Stomach (tissue), 9 donors: ENCODE measurements around the gene SLC32A1. TPM values are rescaled to one million over a fixed set of nuclear protein-coding genes. Genes with fewer than 3 reads are reported as not detected.
A peak's percentile ranks its signal among the peaks of the same experiment; 100 is the strongest.

ENCODE experiments used
- DNase-seq, 2 donors: peaks; one replicate each; pipeline versions ENCODE4 v3.0.0 to v3.0.0-alpha.2; 2013 to 2019
- H3K27ac ChIP-seq, 5 donors: fragments of 200-600 bp in 4 of 5; sonication (generic) in 4 of 5; one replicate each; pipeline ENCODE4 v1.5.1; 2013 to 2019; ENCODE audit warnings: mild to moderate bottlenecking in 1 of 5, moderate library complexity in 1 of 5
- H3K27me3 ChIP-seq, 3 donors: fragments of 200-600 bp; sonication (generic); one replicate each; pipeline ENCODE4 v1.5.1; 2017 to 2019; ENCODE audit warnings: mixed run types in 1 of 3
- H3K36me3 ChIP-seq, 4 donors: fragments of 200-600 bp; sonication (generic); 1 replicate in 3 of 4; 2 replicates in 1 of 4; pipeline ENCODE4 v1.5.1; 2016 to 2019
- H3K4me1 ChIP-seq, 4 donors: fragments of 200-600 bp; sonication (generic); one replicate each; pipeline ENCODE4 v1.5.1; 2016 to 2019
- H3K4me3 ChIP-seq, 4 donors: fragments of 200-600 bp; sonication (generic) in 3 of 4; one replicate each; pipeline ENCODE4 v1.5.1; 2016 to 2019; ENCODE audit warnings: mild to moderate bottlenecking in 1 of 4
- H3K9me3 ChIP-seq, 4 donors: fragments of 200-600 bp; sonication (generic); one replicate each; pipeline ENCODE4 v1.5.1; 2016 to 2019
- EP300 ChIP-seq: sonication (generic); formaldehyde crosslinking; IDR thresholded peaks from one replicate; pipeline ENCODE4 v1.6.1; 2017; ENCODE audit warnings: antibody characterized with exemption
- POLR2A ChIP-seq, 4 donors: fragments of 450-650 bp; IDR thresholded peaks; one replicate each; pipeline ENCODE4 v1.6.1; 2016; ENCODE audit warnings: antibody characterized with exemption in 4 of 4, control low read depth in 2 of 4, mild to moderate bottlenecking in 1 of 4, moderate library complexity in 1 of 4
- POLR2AphosphoS5 ChIP-seq, 3 donors: sonication (generic); formaldehyde crosslinking; IDR thresholded peaks; one replicate each; pipeline ENCODE4 v1.6.1; 2016; ENCODE audit warnings: antibody characterized with exemption in 3 of 3
- WGBS, 5 donors: extraction: QIAGEN DNeasy Blood & Tissue Kit in 3 of 5; methylation state at CpG; one replicate each; pipeline versions ENCODE4 v1.1.5 to v1.1.7; 2013 to 2018; 5-methylcytosine and 5-hydroxymethylcytosine counted together
- intact Hi-C: fragments of 100-400 bp; cut with DNase I; formaldehyde crosslinking; loops from one replicate; pipeline ENCODE4 v1.15.1; 2023; ENCODE audit warnings: low total_unique reads
- polyA plus RNA-seq, 3 donors: library from polyadenylated mRNA; stranded (reverse); fragments of 200-250 nt; gene quantifications; one replicate each; pipeline ENCODE4 v1.2.3, GENCODE V29; 2013
- total RNA-seq, 5 donors: library from RNA; depleted of rRNA; stranded (reverse); fragments of >200 nt; gene quantifications; one replicate each; pipeline versions ENCODE4 v1.1.0 to v1.2.3, GENCODE V29; 2014 to 2016
- TF ChIP-seq, protein P1 (sequence below), 7 experiments: fragments of 450-650 bp in 4 of 7; fragments of 200-600 bp in 3 of 7; sonication (generic) in 3 of 7; IDR thresholded peaks; one replicate each; pipeline ENCODE4 v1.5.1; 2016 to 2019; ENCODE audit warnings: antibody characterized with exemption in 7 of 7, control low read depth in 2 of 7, mild to moderate bottlenecking in 1 of 7
- donor health status: healthy with polysubstance abuse.
- donor health status: Bipolar disorder and iron deficiency.
- donor health status: healthy.

The SLC32A1 gene
- total and polyA plus RNA-seq, 8 donors: not detected

DNA sequence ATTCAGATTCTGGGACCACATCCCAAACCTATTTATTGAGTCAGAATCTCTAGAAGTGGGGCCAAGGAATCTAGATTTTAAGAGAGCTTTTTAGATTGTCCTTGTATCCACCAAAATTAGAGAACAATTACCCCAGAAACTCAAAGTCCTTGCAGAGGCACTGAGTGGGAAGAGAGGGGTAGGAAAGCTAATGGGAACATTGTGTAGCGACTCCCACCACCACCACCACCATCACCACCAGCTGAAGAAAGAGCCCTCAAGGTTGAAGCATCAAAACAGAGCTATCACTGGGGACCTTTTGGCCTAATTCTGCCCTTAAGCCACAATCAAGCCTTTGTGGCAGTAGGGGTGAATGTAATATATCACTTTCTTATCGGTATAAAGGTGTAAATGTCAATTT lies 39.0 kb upstream of the SLC32A1 start:
- Histone ChIP-seq H3K9me3 (no peaks in the 10 kb centered on the region), H3K36me3 (no peaks in the 10 kb centered on the region), H3K27ac (no peak overlapping the region), H3K4me3 (no peak overlapping the region), H3K27me3 (peaks cover 0 to 81% (median 7%) of the 10 kb centered on the region in 3 donors), H3K4me1 (no peaks in the 10 kb centered on the region)
- no peak for DNase-seq
- 42 to 78% (median 58%) methylated on average over 2 of the region's 2 CpGs for WGBS, 5 donors
- intact Hi-C loops: no loop called here
- TF ChIP-seq, protein P1, sequence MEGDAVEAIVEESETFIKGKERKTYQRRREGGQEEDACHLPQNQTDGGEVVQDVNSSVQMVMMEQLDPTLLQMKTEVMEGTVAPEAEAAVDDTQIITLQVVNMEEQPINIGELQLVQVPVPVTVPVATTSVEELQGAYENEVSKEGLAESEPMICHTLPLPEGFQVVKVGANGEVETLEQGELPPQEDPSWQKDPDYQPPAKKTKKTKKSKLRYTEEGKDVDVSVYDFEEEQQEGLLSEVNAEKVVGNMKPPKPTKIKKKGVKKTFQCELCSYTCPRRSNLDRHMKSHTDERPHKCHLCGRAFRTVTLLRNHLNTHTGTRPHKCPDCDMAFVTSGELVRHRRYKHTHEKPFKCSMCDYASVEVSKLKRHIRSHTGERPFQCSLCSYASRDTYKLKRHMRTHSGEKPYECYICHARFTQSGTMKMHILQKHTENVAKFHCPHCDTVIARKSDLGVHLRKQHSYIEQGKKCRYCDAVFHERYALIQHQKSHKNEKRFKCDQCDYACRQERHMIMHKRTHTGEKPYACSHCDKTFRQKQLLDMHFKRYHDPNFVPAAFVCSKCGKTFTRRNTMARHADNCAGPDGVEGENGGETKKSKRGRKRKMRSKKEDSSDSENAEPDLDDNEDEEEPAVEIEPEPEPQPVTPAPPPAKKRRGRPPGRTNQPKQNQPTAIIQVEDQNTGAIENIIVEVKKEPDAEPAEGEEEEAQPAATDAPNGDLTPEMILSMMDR (IDR thresholded peaks at IDR 0.05): no peak
- no peak for TF ChIP-seq POLR2A (IDR thresholded peaks at IDR 0.05)
- no peak for TF ChIP-seq POLR2AphosphoS5 (IDR thresholded peaks at IDR 0.05)
- TF ChIP-seq EP300: no peak

DNA sequence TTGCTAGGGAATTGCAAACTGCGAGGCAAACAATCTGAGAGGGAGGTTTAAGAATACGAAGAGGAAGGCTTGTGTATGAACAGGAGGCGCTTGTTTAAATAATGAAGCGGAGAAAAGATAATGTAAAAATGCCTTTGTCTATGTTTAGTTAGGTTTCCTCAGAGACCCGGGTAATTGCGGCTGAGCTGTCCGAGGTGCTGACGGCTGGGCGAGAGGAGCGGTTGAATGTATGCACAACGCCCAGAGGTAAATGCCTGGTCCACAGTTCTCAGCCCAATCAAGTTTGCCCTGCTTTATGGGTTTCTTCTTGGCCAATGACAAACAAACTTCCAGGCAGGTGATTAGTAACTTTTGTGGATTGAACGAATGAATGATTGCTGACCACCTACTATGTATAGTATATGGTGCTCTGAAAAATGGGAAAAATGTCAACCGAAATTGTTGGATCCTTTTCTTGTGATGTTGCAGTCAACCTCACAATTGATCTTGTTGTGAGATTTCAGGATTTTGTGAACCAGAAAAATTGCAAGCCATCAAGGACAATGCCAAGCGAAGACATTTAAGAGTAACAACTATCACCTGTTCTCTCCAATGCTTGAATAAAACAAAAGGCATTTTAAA lies 38.3 kb upstream of the SLC32A1 start:
- DNase-seq: peak; percentile 28 to 85
- no peak overlapping the region for H3K4me3 ChIP-seq
- WGBS, 5 donors: 11 to 14% (median 12%) methylated on average over 14 of the region's 14 CpGs
- no peaks in the 10 kb centered on the region for H3K9me3 ChIP-seq
- no peak for TF ChIP-seq POLR2A (IDR thresholded peaks at IDR 0.05)
- TF ChIP-seq, protein P1 (IDR thresholded peaks at IDR 0.05): no peak
- H3K36me3 ChIP-seq: no peaks in the 10 kb centered on the region
- intact Hi-C loops: no loop called here
- no peak overlapping the region for H3K27ac ChIP-seq
- no peaks in the 10 kb centered on the region for H3K4me1 ChIP-seq
- H3K27me3 ChIP-seq: peaks cover 0 to 85% (median 7%) of the 10 kb centered on the region in 3 donors

- DNase-seq: peak; percentile 44 to 87
- H3K27me3 ChIP-seq: peaks cover 0 to 57% (median 0%) of the 10 kb centered on the region in 3 donors
- no peak overlapping the region for H3K4me3 ChIP-seq
- 16 to 26% (median 19%) methylated on average over 13 of the region's 13 CpGs for WGBS, 5 donors
- no peaks in the 10 kb centered on the region for H3K36me3 ChIP-seq
- no peaks in the 10 kb centered on the region for H3K9me3 ChIP-seq
- TF ChIP-seq, protein P1 (IDR thresholded peaks at IDR 0.05): no peak
- H3K27ac ChIP-seq: no peak overlapping the region
- intact Hi-C loops: no loop called here
- H3K4me1 ChIP-seq: no peaks in the 10 kb centered on the region
These were observed 31.6 kb upstream of the SLC32A1 start for GRCh38 chr20:38692436-38693411.

GRCh38 chr20:38697306-38697705 lies 27.0 kb upstream of the SLC32A1 start:
- Histone ChIP-seq H3K27ac (no peak overlapping the region), H3K36me3 (no peaks in the 10 kb centered on the region), H3K4me1 (no peaks in the 10 kb centered on the region), H3K9me3 (no peaks in the 10 kb centered on the region), H3K4me3 (no peak overlapping the region), H3K27me3 (peaks cover 0 to 71% (median 19%) of the 10 kb centered on the region in 3 donors)
- no peak for DNase-seq
- intact Hi-C loops: no loop called here
- WGBS, 5 donors: 61 to 68% (median 64%) methylated on average over 9 of the region's 9 CpGs
- TF ChIP-seq POLR2A (IDR thresholded peaks at IDR 0.05) (no peak), POLR2AphosphoS5 (IDR thresholded peaks at IDR 0.05) (no peak), EP300 (no peak)
- TF ChIP-seq, protein P1 (IDR thresholded peaks at IDR 0.05): no peak
